PFSK-1 (cell line): ENCODE measurements around the gene DAB1.

Experiments used
- FOXP2 ChIP-seq: optimal IDR thresholded peaks from 2 replicates; pipeline ENCODE3; 2011; ENCODE audit warnings: borderline replicate concordance, control low read depth, inconsistent platforms; ENCODE audit not compliant: insufficient read depth; ENCODE audit errors: extremely low read length, extremely low read depth
- POLR2AphosphoS5 ChIP-seq: IDR thresholded peaks from 2 replicates; pipeline ENCODE4 v1.6.1; 2012; ENCODE audit warnings: low read depth, mild to moderate bottlenecking, control low read depth, low read length, moderate library complexity
- SIN3A ChIP-seq: IDR thresholded peaks from 2 replicates; pipeline ENCODE4 v1.6.1; 2012; ENCODE audit warnings: mild to moderate bottlenecking, low read length, moderate library complexity, borderline replicate concordance; ENCODE audit not compliant: insufficient read depth
- TAF1 ChIP-seq: IDR thresholded peaks from 2 replicates; pipeline ENCODE4 v1.6.1; 2012; ENCODE audit warnings: low read length, control low read depth, borderline replicate concordance; ENCODE audit not compliant: insufficient read depth
- TF ChIP-seq, protein P1 (sequence below), 2 experiments: IDR thresholded peaks; 2 replicates each; pipeline versions ENCODE4 v1.6.1 to v1.8.0; 2011 to 2012; ENCODE audit warnings: low read depth in 2 of 2, low read length in 2 of 2, control low read depth in 1 of 2, inconsistent platforms in 1 of 2, mild to moderate bottlenecking in 1 of 2, moderate library complexity in 1 of 2; ENCODE audit not compliant: insufficient read depth in 1 of 2

DNA sequence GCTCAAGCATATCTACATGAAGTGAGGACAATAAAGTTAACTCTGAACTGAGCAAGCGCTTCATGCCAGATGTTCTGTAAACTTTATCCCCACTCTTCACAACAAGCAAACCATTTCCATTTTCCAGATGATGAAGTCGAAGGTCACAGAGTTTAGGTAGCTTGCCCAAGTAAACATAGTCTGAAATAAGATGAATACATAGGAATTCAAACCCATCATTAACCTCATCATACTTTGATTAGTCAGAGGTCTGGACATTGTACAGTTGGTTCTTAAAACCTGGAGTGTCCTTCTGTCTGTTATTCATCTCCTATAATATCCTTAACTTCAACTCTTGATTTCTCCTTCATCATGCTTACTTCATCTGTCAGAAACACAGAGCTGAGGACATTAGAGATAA is 277.8 kb downstream of the DAB1 start:
- TF ChIP-seq POLR2AphosphoS5, result no peak
- TF ChIP-seq SIN3A, result no peak
- TF ChIP-seq, protein P1, sequence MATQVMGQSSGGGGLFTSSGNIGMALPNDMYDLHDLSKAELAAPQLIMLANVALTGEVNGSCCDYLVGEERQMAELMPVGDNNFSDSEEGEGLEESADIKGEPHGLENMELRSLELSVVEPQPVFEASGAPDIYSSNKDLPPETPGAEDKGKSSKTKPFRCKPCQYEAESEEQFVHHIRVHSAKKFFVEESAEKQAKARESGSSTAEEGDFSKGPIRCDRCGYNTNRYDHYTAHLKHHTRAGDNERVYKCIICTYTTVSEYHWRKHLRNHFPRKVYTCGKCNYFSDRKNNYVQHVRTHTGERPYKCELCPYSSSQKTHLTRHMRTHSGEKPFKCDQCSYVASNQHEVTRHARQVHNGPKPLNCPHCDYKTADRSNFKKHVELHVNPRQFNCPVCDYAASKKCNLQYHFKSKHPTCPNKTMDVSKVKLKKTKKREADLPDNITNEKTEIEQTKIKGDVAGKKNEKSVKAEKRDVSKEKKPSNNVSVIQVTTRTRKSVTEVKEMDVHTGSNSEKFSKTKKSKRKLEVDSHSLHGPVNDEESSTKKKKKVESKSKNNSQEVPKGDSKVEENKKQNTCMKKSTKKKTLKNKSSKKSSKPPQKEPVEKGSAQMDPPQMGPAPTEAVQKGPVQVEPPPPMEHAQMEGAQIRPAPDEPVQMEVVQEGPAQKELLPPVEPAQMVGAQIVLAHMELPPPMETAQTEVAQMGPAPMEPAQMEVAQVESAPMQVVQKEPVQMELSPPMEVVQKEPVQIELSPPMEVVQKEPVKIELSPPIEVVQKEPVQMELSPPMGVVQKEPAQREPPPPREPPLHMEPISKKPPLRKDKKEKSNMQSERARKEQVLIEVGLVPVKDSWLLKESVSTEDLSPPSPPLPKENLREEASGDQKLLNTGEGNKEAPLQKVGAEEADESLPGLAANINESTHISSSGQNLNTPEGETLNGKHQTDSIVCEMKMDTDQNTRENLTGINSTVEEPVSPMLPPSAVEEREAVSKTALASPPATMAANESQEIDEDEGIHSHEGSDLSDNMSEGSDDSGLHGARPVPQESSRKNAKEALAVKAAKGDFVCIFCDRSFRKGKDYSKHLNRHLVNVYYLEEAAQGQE (IDR thresholded peaks at IDR 0.05; ENCODE audit: insufficient read depth in 1 of 2, low read depth in 2 of 2, low read length in 2 of 2), result no peak
- TF ChIP-seq TAF1, result no peak
- TF ChIP-seq FOXP2, result no peak
